PC-9 (cell line): ENCODE results near the gene CASP8AP2. TPM values are rescaled to one million over a fixed set of nuclear protein-coding genes. Genes with fewer than 3 reads are reported as not detected.

Source experiments
- BruUV-seq: library from RNA; stranded (reverse); fragments of 400-500 nt; replicated peaks from 2 replicates; lab custom pipeline; 2021; lab: Mats Ljungman, UMichigan
- CTCF ChIA-PET: fragments of 300-600 bp; sonication (Branson Sonifier 250); formaldehyde crosslinking; loops from one replicate; lab custom pipeline; 2022; ENCODE audit warnings: antibody characterized with exemption; lab: Charles Lee
- POLR2A ChIA-PET: fragments of 300-600 bp; sonication (Branson Sonifier 250); formaldehyde crosslinking; loops from one replicate; lab custom pipeline; 2022; ENCODE audit warnings: antibody characterized with exemption; ENCODE audit not compliant: unreplicated experiment; lab: Charles Lee
- DNase-seq, 2 experiments: peaks; one replicate each; pipeline versions ENCODE4 v3.0.0 to v3.0.0-alpha.2; 2015 to 2022; ENCODE audit warnings: mixed read lengths in 1 of 2
- H2AFZ ChIP-seq: fragments of 200-600 bp; sonication (generic); 2 replicates; pipeline ENCODE4 v1.8.1; 2017; ENCODE audit warnings: antibody characterized with exemption
- H3F3A ChIP-seq: fragments of 200-600 bp; sonication (generic); 2 replicates; pipeline ENCODE4 v1.8.1; 2017; ENCODE audit warnings: antibody characterized with exemption, mild to moderate bottlenecking, low read depth; ENCODE audit not compliant: insufficient read depth
- H3K27ac ChIP-seq: fragments of 200-600 bp; sonication (generic); 2 replicates; pipeline ENCODE4 v1.6.1; 2016; ENCODE audit warnings: mixed run types
- H3K27me3 ChIP-seq: fragments of 200-600 bp; sonication (generic); 2 replicates; pipeline ENCODE4 v1.6.1; 2016; ENCODE audit warnings: low read depth, mixed run types; ENCODE audit not compliant: insufficient read depth
- H3K36me3 ChIP-seq: fragments of 200-600 bp; sonication (generic); 2 replicates; pipeline ENCODE4 v1.6.1; 2016; ENCODE audit warnings: low read depth, mixed run types
- H3K4me1 ChIP-seq: fragments of 200-600 bp; sonication (generic); replicated peaks from 2 replicates; pipeline ENCODE4 v1.6.1; 2016; ENCODE audit warnings: mixed run types; ENCODE audit not compliant: insufficient read depth
- H3K4me2 ChIP-seq: fragments of 200-600 bp; sonication (generic); 2 replicates; pipeline ENCODE4 v1.6.1; 2017; ENCODE audit warnings: mixed run types
- H3K4me3 ChIP-seq: fragments of 200-600 bp; sonication (generic); 2 replicates; pipeline ENCODE4 v1.6.1; 2016; ENCODE audit warnings: mixed run types
- H3K79me2 ChIP-seq: fragments of 200-600 bp; sonication (generic); 2 replicates; pipeline ENCODE4 v1.6.1; 2017; ENCODE audit warnings: low read depth, mixed run types
- H3K9me2 ChIP-seq: fragments of 200-600 bp; sonication (generic); 2 replicates; pipeline ENCODE4 v1.8.1; 2017; ENCODE audit warnings: mild to moderate bottlenecking; ENCODE audit not compliant: insufficient read depth
- H3K9me3 ChIP-seq: fragments of 200-600 bp; sonication (generic); 2 replicates; pipeline ENCODE4 v1.8.1; 2016; ENCODE audit warnings: low read depth; ENCODE audit not compliant: insufficient read depth
- H4K20me1 ChIP-seq: fragments of 200-600 bp; sonication (generic); 2 replicates; pipeline ENCODE4 v1.8.1; 2017; ENCODE audit not compliant: insufficient read depth
- EZH2 ChIP-seq: fragments of 200-600 bp; sonication (generic); IDR thresholded peaks from 2 replicates; pipeline ENCODE4 v1.8.0; 2017; ENCODE audit warnings: antibody characterized with exemption, low read depth
- intact Hi-C: fragments of 100-400 bp; cut with micrococcal nuclease; formaldehyde crosslinking; loops from one replicate; pipeline ENCODE4 v1.10.0; 2022; ENCODE audit not compliant: unreplicated experiment
- total RNA-seq: library from RNA; stranded (reverse); gene quantifications from 2 replicates; pipeline ENCODE4 v1.2.3, GENCODE V29; 2021
- TF ChIP-seq, protein P1 (sequence below): fragments of 200-600 bp; sonication (generic); conservative IDR thresholded peaks from 2 replicates; pipeline ENCODE4 v1.6.1; 2017; ENCODE audit warnings: mixed run types, antibody characterized with exemption, mild to moderate bottlenecking, moderate library complexity

The CASP8AP2 gene
- total RNA-seq, 1 experiment from 2014 or later: 17.4 TPM

DNA sequence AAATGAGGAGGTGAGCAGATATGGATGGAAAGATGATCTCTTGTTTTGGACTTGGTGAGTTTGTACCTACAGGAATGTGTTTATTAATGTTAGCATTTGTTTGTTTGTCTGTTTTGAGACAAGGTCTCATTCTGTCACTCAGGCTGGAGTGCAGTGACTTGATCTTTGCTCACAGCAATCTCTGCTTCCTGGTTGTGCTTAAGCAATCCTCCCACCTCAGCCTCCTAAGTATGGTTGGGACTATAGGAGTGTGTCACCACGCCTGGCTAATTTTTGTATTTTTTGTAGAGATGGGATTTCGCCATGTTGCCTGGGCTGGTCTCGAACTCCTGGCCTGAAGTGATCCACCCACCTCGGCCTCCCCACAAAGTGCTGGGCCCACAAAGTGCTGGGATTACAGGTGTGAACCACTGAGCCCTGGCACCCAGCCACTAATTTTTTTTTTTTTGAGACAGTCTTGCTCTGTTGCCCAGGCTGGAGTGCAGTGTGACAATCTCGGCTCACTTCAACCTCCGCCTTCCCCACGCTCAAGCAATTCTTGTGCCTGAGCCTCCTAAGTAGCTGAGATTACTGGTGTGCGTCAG, 7.1 kb downstream of the CASP8AP2 start:
- TF ChIP-seq EZH2: no peak
- TF ChIP-seq, protein P1, sequence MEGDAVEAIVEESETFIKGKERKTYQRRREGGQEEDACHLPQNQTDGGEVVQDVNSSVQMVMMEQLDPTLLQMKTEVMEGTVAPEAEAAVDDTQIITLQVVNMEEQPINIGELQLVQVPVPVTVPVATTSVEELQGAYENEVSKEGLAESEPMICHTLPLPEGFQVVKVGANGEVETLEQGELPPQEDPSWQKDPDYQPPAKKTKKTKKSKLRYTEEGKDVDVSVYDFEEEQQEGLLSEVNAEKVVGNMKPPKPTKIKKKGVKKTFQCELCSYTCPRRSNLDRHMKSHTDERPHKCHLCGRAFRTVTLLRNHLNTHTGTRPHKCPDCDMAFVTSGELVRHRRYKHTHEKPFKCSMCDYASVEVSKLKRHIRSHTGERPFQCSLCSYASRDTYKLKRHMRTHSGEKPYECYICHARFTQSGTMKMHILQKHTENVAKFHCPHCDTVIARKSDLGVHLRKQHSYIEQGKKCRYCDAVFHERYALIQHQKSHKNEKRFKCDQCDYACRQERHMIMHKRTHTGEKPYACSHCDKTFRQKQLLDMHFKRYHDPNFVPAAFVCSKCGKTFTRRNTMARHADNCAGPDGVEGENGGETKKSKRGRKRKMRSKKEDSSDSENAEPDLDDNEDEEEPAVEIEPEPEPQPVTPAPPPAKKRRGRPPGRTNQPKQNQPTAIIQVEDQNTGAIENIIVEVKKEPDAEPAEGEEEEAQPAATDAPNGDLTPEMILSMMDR: no peak
- Histone ChIP-seq H3K79me2 (peaks cover 1% of the 10 kb centered on the region; the same call in 1 of the 2 replicates), H3F3A (no peaks in the 10 kb centered on the region), H3K9me2 (no peaks in the 10 kb centered on the region), H3K4me1 (no peaks in the 10 kb centered on the region), H3K27ac (no peak overlapping the region), H2AFZ (no peak overlapping the region), H3K4me2 (no peak overlapping the region), H3K36me3 (no peaks in the 10 kb centered on the region), H3K4me3 (no peak overlapping the region), H3K27me3 (no peaks in the 10 kb centered on the region), H3K9me3 (no peaks in the 10 kb centered on the region), H4K20me1 (no peaks in the 10 kb centered on the region)
- no TSS peak for BruUV-seq
- CTCF ChIA-PET: no interaction called here
- POLR2A ChIA-PET: no interaction called here
- intact Hi-C loops: no loop called here
- no peak for DNase-seq

DNA sequence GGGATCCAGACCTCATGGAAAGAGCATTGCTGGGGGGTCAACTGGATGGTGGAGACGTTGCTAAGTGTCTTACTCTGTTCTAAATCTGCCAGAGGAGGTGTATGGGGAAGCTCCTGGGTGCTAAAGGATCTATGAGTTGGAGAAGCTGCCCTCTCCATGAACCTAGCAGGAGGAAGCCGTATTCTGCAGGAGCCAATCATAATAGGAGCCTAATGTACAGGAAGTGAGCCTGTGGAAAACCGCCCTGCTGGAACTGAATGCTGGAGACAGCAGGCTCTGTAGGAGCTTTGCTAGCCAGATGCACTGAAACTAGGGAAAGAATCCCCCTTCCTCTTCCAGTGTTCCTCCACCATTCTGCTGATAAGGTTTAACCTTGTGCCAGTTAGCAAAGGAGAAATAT, 10.9 kb downstream of the CASP8AP2 start:
- BruUV-seq: no TSS peak
- H3K79me2 ChIP-seq: no peaks in the 10 kb centered on the region
- H3K9me3 ChIP-seq: no peaks in the 10 kb centered on the region
- H3K27ac ChIP-seq: no peak overlapping the region
- H3K36me3 ChIP-seq: no peaks in the 10 kb centered on the region
- no peak overlapping the region for H2AFZ ChIP-seq
- no peak for DNase-seq
- no peaks in the 10 kb centered on the region for H3K9me2 ChIP-seq
- H3K4me3 ChIP-seq: no peak overlapping the region
- no peaks in the 10 kb centered on the region for H3K4me1 ChIP-seq
- CTCF ChIA-PET: no interaction called here
- H3K27me3 ChIP-seq: no peaks in the 10 kb centered on the region
- intact Hi-C loops: no loop called here
- no peaks in the 10 kb centered on the region for H3F3A ChIP-seq
- no peak overlapping the region for H3K4me2 ChIP-seq
- POLR2A ChIA-PET: no interaction called here
- no peaks in the 10 kb centered on the region for H4K20me1 ChIP-seq
- TF ChIP-seq, protein P1: no peak
- TF ChIP-seq EZH2: no peak

DNA sequence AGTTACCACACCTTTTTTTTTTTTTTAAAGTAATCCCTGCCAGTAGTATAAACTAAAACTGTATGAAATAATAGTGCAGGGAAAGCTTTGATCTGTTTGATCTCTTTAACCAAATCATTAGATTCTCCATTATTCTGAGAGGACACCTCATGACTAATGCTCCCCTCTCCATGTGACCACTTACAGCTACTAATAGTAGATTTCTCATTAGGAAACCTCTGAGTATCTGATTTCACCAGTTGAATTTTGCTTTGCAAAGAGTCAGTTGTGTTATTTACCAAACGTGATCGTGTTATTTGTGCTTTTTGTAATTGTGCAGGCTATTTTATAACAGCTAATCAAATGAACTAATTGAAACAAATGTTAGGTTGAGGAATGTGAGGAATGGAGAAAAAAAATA, 12.5 kb downstream of the CASP8AP2 start:
- no TSS peak for BruUV-seq
- Histone ChIP-seq H4K20me1 (no peaks in the 10 kb centered on the region), H3K27ac (no peak overlapping the region), H3K9me2 (no peaks in the 10 kb centered on the region), H3K4me1 (no peaks in the 10 kb centered on the region), H3K9me3 (no peaks in the 10 kb centered on the region), H3K27me3 (no peaks in the 10 kb centered on the region), H3K4me3 (no peak overlapping the region), H3K4me2 (no peak overlapping the region), H2AFZ (no peak overlapping the region), H3K36me3 (no peaks in the 10 kb centered on the region), H3F3A (no peaks in the 10 kb centered on the region), H3K79me2 (no peaks in the 10 kb centered on the region)
- no peak for DNase-seq
- ChIA-PET CTCF (no interaction called here), POLR2A (no interaction called here)
- intact Hi-C loops: no loop called here
- TF ChIP-seq, protein P1: no peak
- no peak for TF ChIP-seq EZH2
